Kidney (tissue), 14 donors: Measurements from ENCODE around the gene KIF22. TPM values are rescaled to one million over a fixed set of nuclear protein-coding genes. Genes with fewer than 3 reads are reported as not detected.

Source experiments
- DNase-seq, 5 donors: peaks; one replicate each; pipeline ENCODE4 v3.0.0-alpha.2; 2013 to 2020
- FAIRE-seq: peaks from 2 replicates; lab custom pipeline; 2012; peaks lifted over from hg19 to GRCh38; lab: Jason Lieb, UNC
- H3K27ac ChIP-seq, 2 donors: one replicate each; pipeline ENCODE4 v1.7.0; 2013; ENCODE audit warnings: low read depth in 2 of 2, low read length in 2 of 2, inconsistent platforms in 1 of 2
- H3K27me3 ChIP-seq: one replicate; pipeline ENCODE4 v1.7.1; 2013; ENCODE audit warnings: low read length, inconsistent platforms; ENCODE audit not compliant: control insufficient read depth, insufficient read depth
- H3K36me3 ChIP-seq, 3 donors: one replicate each; pipeline versions ENCODE4 v1.7.0 to v1.7.1; 2013; ENCODE audit warnings: low read length in 3 of 3, control low read depth in 1 of 3, inconsistent platforms in 1 of 3; ENCODE audit not compliant: insufficient read depth in 3 of 3, control insufficient read depth in 2 of 3
- H3K4me1 ChIP-seq, 3 donors: one replicate each; pipeline versions ENCODE4 v1.7.0 to v1.7.1; 2013; ENCODE audit warnings: low read length in 3 of 3, inconsistent platforms in 1 of 3, low read depth in 1 of 3; ENCODE audit not compliant: control insufficient read depth in 2 of 3, insufficient read depth in 2 of 3
- H3K4me3 ChIP-seq, 3 donors: one replicate each; pipeline versions ENCODE4 v1.7.0 to v1.8.1; 2013; ENCODE audit warnings: low read length in 3 of 3, control low read depth in 1 of 3, inconsistent platforms in 1 of 3
- H3K9ac ChIP-seq, 3 donors: one replicate each; pipeline versions ENCODE4 v1.7.0 to v1.7.1; 2013; ENCODE audit warnings: low read length in 3 of 3, control low read depth in 1 of 3, inconsistent platforms in 1 of 3
- H3K9me3 ChIP-seq, 3 donors: one replicate each; pipeline versions ENCODE4 v1.7.0 to v1.7.1; 2013; ENCODE audit warnings: low read length in 3 of 3, control low read depth in 1 of 3, inconsistent platforms in 1 of 3; ENCODE audit not compliant: control insufficient read depth in 2 of 3, insufficient read depth in 1 of 3
- intact Hi-C: fragments of 100-400 bp; cut with DNase I; formaldehyde crosslinking; loops from one replicate; pipeline ENCODE4 v1.11.1; 2022
- polyA plus RNA-seq: library from polyadenylated mRNA; stranded (reverse); fragments of 350-450 nt; fragmentation: Illumina TruSeq; extraction: RNeasy Lipid Tissue Mini Kit (QIAGEN cat#74804); gene quantifications from one replicate; pipeline ENCODE4 v1.2.3, GENCODE V29; 2014; ENCODE audit warnings: low read depth, low replicate concordance; ENCODE audit not compliant: insufficient read depth
- total RNA-seq: library from RNA; stranded (reverse); fragmentation: NEBNext Ultra II Directional; extraction: Animal tissue kit (Norgen Biotek cat#: 25700); gene quantifications from one replicate; pipeline ENCODE4 v1.2.1, GENCODE V29; 2021
- TF ChIP-seq, protein P1 (sequence below): IDR thresholded peaks from 3 replicates; pipeline ENCODE4 v1.5.1; 2012; ENCODE audit warnings: mild to moderate bottlenecking, moderate library complexity, borderline replicate concordance; ENCODE audit not compliant: insufficient read depth; ENCODE audit errors: extremely low read depth
- donor health status: control.
- donor health status: control.
- donor health status: control.
- donor health status: control.
- donor health status: control.
- donor health status: DM: yes; HTN: yes; CAD: no.
- donor health status: Normal renal cell carcinoma (clear cell type).

Gene KIF22
- total and polyA plus RNA-seq, 2 donors from 2014 or later = 32.3 to 42.9 TPM

DNA sequence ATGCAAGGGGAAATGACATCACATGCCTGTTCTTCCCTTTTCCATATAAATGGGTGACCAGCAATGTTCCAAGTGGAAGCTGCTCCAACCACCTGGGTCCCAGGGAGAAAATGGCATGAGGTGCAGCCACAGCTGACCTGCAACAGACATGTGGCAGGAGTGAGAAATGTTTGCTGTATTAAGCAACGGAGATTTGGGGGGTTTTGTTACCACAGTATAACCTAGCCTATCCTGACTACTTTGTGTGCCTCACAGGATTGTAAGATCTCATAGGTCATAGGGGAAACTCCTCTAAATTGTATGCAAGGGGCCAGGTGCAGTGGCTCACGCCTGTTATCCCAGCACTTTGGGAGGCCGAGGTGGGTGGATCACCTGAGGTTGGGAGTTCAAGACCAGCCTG, 60.4 kb downstream of the KIF22 start:
- Histone ChIP-seq H3K27ac (no peak overlapping the region), H3K27me3 (no peaks in the 10 kb centered on the region), H3K36me3 (peaks cover 0 to 14% (median 12%) of the 10 kb centered on the region in 3 donors), H3K4me1 (peaks cover 0 to 3% (median 0%) of the 10 kb centered on the region in 3 donors), H3K9me3 (no peaks in the 10 kb centered on the region), H3K4me3 (no peak overlapping the region), H3K9ac (no peak overlapping the region)
- DNase-seq = no peak
- intact Hi-C loops = no loop called here
- no peak for FAIRE-seq
- TF ChIP-seq, protein P1, sequence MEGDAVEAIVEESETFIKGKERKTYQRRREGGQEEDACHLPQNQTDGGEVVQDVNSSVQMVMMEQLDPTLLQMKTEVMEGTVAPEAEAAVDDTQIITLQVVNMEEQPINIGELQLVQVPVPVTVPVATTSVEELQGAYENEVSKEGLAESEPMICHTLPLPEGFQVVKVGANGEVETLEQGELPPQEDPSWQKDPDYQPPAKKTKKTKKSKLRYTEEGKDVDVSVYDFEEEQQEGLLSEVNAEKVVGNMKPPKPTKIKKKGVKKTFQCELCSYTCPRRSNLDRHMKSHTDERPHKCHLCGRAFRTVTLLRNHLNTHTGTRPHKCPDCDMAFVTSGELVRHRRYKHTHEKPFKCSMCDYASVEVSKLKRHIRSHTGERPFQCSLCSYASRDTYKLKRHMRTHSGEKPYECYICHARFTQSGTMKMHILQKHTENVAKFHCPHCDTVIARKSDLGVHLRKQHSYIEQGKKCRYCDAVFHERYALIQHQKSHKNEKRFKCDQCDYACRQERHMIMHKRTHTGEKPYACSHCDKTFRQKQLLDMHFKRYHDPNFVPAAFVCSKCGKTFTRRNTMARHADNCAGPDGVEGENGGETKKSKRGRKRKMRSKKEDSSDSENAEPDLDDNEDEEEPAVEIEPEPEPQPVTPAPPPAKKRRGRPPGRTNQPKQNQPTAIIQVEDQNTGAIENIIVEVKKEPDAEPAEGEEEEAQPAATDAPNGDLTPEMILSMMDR = no peak

DNA sequence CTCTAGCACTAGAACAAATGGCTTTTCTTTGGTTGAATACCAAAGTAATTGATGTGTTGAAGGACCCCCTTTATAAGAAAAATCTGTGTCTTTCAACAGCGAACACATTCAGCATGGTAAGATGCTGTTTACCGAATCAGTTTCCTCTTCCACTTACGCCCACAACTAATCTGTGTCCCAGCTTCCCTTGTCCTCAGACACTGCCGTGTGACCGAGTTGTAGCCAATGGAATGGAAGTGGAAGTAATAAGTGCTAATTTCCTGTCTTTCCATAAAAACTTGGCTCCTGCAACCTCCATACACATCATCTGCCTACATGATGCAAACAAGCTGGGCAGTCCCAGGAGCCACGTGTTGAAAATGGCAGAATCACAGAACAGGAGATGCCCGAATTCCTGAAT, 62.1 kb downstream of the KIF22 start:
- Histone ChIP-seq H3K9me3 (no peaks in the 10 kb centered on the region), H3K27me3 (no peaks in the 10 kb centered on the region), H3K4me3 (no peak overlapping the region), H3K9ac (no peak overlapping the region), H3K27ac (peak overlapping the region in 1 of 2 donors; percentile 48), H3K4me1 (peaks cover 0 to 3% (median 0%) of the 10 kb centered on the region in 3 donors), H3K36me3 (peaks cover 0 to 2% (median 0%) of the 10 kb centered on the region in 3 donors)
- intact Hi-C loops = no loop called here
- TF ChIP-seq, protein P1 = no peak
- FAIRE-seq (no peak), DNase-seq (peak in 1 of 5 donors; percentile 71)

DNA sequence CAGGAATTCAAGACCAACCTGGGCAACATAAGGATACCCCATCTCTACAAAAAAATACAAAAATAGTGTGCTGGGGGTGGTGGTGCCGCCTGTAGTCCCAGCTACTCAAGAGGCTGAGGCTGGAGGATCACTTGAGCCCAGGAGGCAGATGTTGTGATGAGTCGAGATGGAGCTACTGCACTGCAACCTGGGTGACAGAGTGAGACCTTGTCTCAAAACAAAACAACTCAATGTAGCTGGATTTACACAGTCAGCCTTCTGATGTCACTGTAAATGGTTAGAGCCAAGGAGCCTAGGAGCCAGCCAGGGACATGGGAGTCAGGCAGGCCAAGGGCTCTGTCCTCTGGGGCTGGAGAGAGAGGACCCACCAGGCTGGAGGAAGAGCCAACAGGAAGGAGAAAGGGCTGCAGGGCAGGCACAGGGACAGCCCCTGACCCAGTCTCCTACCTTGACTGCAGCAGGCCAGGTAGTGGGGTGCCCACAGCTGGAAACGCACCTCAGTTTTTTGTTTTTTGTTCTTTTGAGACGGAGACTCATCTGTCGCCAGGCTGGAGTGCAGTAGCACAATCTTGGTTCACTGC, 64.1 kb downstream of the KIF22 start:
- no peaks in the 10 kb centered on the region for H3K27me3 ChIP-seq
- H3K4me1 ChIP-seq = no peaks in the 10 kb centered on the region
- H3K9ac ChIP-seq = no peak overlapping the region
- no peak for FAIRE-seq
- peaks cover 0 to 5% (median 0%) of the 10 kb centered on the region in 3 donors for H3K36me3 ChIP-seq
- no peak overlapping the region for H3K4me3 ChIP-seq
- no peaks in the 10 kb centered on the region for H3K9me3 ChIP-seq
- no peak overlapping the region for H3K27ac ChIP-seq
- intact Hi-C loops = no loop called here
- DNase-seq = no peak
- TF ChIP-seq, protein P1 = no peak

Other genes with a start within 250 kb of the KIF22 start
- gene SPN, start 127.5 kb upstream of the KIF22 start, total RNA-seq = 8.8 TPM
- gene SPN, start 127.5 kb upstream of the KIF22 start, polyA plus RNA-seq = 1.0 TPM
- gene QPRT, start 111.6 kb upstream of the KIF22 start, total RNA-seq = 13.9 TPM
- gene QPRT, start 111.6 kb upstream of the KIF22 start, polyA plus RNA-seq = 168 TPM
- 4.9 TPM for gene C16orf54, start 44.8 kb upstream of the KIF22 start, total RNA-seq
- gene C16orf54, start 44.8 kb upstream of the KIF22 start, polyA plus RNA-seq = 0.39 TPM
- gene ZG16, start 12.5 kb upstream of the KIF22 start, total RNA-seq = not detected
- not detected for gene ZG16, start 12.5 kb upstream of the KIF22 start, polyA plus RNA-seq
- 137 TPM for gene MAZ, start 15.8 kb downstream of the KIF22 start, total RNA-seq
- 85.5 TPM for gene MAZ, start 15.8 kb downstream of the KIF22 start, polyA plus RNA-seq
- gene PRRT2, start 21.4 kb downstream of the KIF22 start, total RNA-seq = 1.9 TPM
- gene PRRT2, start 21.4 kb downstream of the KIF22 start, polyA plus RNA-seq = 0.88 TPM
- gene PAGR1, start 25.4 kb downstream of the KIF22 start, total RNA-seq = 23.5 TPM
- 30.0 TPM for gene PAGR1, start 25.4 kb downstream of the KIF22 start, polyA plus RNA-seq
- 271 TPM for gene MVP, start 29.7 kb downstream of the KIF22 start, total RNA-seq
- 123 TPM for gene MVP, start 29.7 kb downstream of the KIF22 start, polyA plus RNA-seq
- gene CDIPT, start 72.5 kb downstream of the KIF22 start, total RNA-seq = 85.9 TPM
- 148 TPM for gene CDIPT, start 72.5 kb downstream of the KIF22 start, polyA plus RNA-seq
- 32.4 TPM for gene SEZ6L2, start 108.8 kb downstream of the KIF22 start, total RNA-seq
- 9.1 TPM for gene SEZ6L2, start 108.8 kb downstream of the KIF22 start, polyA plus RNA-seq
- 8.9 TPM for gene ASPHD1, start 109.7 kb downstream of the KIF22 start, total RNA-seq
- 6.1 TPM for gene ASPHD1, start 109.7 kb downstream of the KIF22 start, polyA plus RNA-seq
- 25.8 TPM for gene KCTD13, start 135.5 kb downstream of the KIF22 start, total RNA-seq
- 9.9 TPM for gene KCTD13, start 135.5 kb downstream of the KIF22 start, polyA plus RNA-seq
- 127 TPM for gene TMEM219, start 171.3 kb downstream of the KIF22 start, total RNA-seq
- 288 TPM for gene TMEM219, start 171.3 kb downstream of the KIF22 start, polyA plus RNA-seq
- 54.3 TPM for gene TAOK2, start 183.1 kb downstream of the KIF22 start, total RNA-seq
- 19.6 TPM for gene TAOK2, start 183.1 kb downstream of the KIF22 start, polyA plus RNA-seq
- 16.0 TPM for gene HIRIP3, start 204.9 kb downstream of the KIF22 start, total RNA-seq
- 18.7 TPM for gene HIRIP3, start 204.9 kb downstream of the KIF22 start, polyA plus RNA-seq
- 74.1 TPM for gene INO80E, start 205.5 kb downstream of the KIF22 start, total RNA-seq
- gene INO80E, start 205.5 kb downstream of the KIF22 start, polyA plus RNA-seq = 52.7 TPM
- 1.9 TPM for gene DOC2A, start 220.3 kb downstream of the KIF22 start, total RNA-seq
- 3.5 TPM for gene DOC2A, start 220.3 kb downstream of the KIF22 start, polyA plus RNA-seq
- not detected for gene C16orf92, start 232.4 kb downstream of the KIF22 start, total RNA-seq
- not detected for gene C16orf92, start 232.4 kb downstream of the KIF22 start, polyA plus RNA-seq
- not detected for gene TLCD3B, start 240.5 kb downstream of the KIF22 start, total RNA-seq
- gene TLCD3B, start 240.5 kb downstream of the KIF22 start, polyA plus RNA-seq = not detected